HL-60 (cell line): ENCODE data around the gene DENND1A.

Source experiments
- GABPA ChIP-seq: IDR thresholded peaks from 2 replicates; pipeline ENCODE4 v1.6.1; 2012; ENCODE audit warnings: low read depth
- POLR2AphosphoS5 ChIP-seq: IDR thresholded peaks from 2 replicates; pipeline ENCODE4 v1.6.1; 2012; ENCODE audit warnings: low read depth
- TF ChIP-seq, protein P1 (sequence below): IDR thresholded peaks from one replicate; pipeline ENCODE4 v1.5.1; 2011; ENCODE audit warnings: low read length, control low read depth, inconsistent platforms; ENCODE audit not compliant: insufficient read depth
- TF ChIP-seq, protein P2 (sequence below): IDR thresholded peaks from 2 replicates; pipeline ENCODE4 v1.6.1; 2012; ENCODE audit warnings: low read depth; ENCODE audit not compliant: insufficient replicate concordance

DNA sequence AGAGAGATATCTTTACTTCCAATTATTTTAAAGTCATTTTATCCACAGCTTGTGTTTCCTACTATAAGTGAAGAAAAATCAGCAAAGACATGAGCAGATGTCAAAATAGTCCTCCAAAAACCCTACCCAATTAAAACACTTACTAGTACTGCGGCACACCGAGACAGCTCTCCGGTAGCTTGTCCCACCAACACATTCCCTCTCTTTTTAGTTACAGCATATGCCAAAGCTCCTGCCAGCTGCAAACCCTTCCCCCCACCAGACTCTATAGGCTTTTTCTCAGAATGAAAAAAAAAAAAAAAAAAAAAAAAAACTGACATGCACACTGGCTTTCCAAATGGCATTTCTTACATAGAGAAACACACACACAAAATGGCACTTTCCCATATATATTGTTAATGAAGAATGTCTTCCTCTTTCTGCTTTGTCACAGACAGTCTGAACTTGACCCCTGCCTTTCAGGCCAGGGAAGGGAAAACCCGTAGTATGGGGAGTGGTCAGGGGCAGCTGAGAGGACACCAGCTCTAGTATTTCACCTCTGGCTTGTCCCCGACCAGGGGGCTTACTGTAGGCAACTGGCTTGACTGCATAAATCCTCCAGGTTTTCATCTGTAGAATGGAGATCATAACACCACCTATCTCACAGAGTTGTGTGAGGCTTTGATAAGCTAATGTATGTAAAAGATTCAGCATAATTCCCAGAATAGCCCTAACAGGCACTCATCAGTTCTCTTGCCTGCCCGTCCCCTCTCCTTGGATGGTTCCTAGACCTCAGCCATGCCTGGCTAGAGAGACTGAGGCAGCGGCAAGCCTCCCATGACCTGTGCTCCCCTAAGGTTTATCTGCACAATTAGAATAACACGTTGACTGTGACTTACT is 340.3 kb downstream of the DENND1A start:
- TF ChIP-seq, protein P1, sequence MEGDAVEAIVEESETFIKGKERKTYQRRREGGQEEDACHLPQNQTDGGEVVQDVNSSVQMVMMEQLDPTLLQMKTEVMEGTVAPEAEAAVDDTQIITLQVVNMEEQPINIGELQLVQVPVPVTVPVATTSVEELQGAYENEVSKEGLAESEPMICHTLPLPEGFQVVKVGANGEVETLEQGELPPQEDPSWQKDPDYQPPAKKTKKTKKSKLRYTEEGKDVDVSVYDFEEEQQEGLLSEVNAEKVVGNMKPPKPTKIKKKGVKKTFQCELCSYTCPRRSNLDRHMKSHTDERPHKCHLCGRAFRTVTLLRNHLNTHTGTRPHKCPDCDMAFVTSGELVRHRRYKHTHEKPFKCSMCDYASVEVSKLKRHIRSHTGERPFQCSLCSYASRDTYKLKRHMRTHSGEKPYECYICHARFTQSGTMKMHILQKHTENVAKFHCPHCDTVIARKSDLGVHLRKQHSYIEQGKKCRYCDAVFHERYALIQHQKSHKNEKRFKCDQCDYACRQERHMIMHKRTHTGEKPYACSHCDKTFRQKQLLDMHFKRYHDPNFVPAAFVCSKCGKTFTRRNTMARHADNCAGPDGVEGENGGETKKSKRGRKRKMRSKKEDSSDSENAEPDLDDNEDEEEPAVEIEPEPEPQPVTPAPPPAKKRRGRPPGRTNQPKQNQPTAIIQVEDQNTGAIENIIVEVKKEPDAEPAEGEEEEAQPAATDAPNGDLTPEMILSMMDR = no peak
- TF ChIP-seq, protein P2, sequence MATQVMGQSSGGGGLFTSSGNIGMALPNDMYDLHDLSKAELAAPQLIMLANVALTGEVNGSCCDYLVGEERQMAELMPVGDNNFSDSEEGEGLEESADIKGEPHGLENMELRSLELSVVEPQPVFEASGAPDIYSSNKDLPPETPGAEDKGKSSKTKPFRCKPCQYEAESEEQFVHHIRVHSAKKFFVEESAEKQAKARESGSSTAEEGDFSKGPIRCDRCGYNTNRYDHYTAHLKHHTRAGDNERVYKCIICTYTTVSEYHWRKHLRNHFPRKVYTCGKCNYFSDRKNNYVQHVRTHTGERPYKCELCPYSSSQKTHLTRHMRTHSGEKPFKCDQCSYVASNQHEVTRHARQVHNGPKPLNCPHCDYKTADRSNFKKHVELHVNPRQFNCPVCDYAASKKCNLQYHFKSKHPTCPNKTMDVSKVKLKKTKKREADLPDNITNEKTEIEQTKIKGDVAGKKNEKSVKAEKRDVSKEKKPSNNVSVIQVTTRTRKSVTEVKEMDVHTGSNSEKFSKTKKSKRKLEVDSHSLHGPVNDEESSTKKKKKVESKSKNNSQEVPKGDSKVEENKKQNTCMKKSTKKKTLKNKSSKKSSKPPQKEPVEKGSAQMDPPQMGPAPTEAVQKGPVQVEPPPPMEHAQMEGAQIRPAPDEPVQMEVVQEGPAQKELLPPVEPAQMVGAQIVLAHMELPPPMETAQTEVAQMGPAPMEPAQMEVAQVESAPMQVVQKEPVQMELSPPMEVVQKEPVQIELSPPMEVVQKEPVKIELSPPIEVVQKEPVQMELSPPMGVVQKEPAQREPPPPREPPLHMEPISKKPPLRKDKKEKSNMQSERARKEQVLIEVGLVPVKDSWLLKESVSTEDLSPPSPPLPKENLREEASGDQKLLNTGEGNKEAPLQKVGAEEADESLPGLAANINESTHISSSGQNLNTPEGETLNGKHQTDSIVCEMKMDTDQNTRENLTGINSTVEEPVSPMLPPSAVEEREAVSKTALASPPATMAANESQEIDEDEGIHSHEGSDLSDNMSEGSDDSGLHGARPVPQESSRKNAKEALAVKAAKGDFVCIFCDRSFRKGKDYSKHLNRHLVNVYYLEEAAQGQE = no peak
- TF ChIP-seq POLR2AphosphoS5 = no peak
- no peak for TF ChIP-seq GABPA
